CD4-positive, alpha-beta T cell treated with Interleukin-17A for 1 hour (primary cell): ENCODE measurements around the gene INSIG1.

Experiments
- DNase-seq: peaks from one replicate; pipeline ENCODE4 v3.0.0-alpha.2; 2020

INSIG1 gene

GRCh38 chr7:155267023-155267422 lies 30.7 kb upstream of the INSIG1 start:
- DNase-seq: no peak

- DNase-seq: no peak
These were observed 30.2 kb upstream of the INSIG1 start for GRCh38 chr7:155267436-155267835.

GRCh38 chr7:155268211-155268610 lies 29.5 kb upstream of the INSIG1 start:
- no peak for DNase-seq

GRCh38 chr7:155268921-155269650 lies 28.6 kb upstream of the INSIG1 start:
- no peak for DNase-seq

GRCh38 chr7:155269766-155270585 lies 27.7 kb upstream of the INSIG1 start:
- DNase-seq: no peak

- DNase-seq: no peak
These were observed 26.8 kb upstream of the INSIG1 start for GRCh38 chr7:155270861-155271260.

- no peak for DNase-seq
These were observed 22.9 kb upstream of the INSIG1 start for GRCh38 chr7:155274633-155275355.

GRCh38 chr7:155276042-155276799 lies 21.5 kb upstream of the INSIG1 start:
- no peak for DNase-seq

GRCh38 chr7:155276800-155277375 lies 20.8 kb upstream of the INSIG1 start:
- no peak for DNase-seq

- no peak for DNase-seq
These were observed 20.2 kb upstream of the INSIG1 start for GRCh38 chr7:155277385-155277994.

GRCh38 chr7:155278921-155279320 lies 18.8 kb upstream of the INSIG1 start:
- no peak for DNase-seq

- no peak for DNase-seq
These were observed 17.8 kb upstream of the INSIG1 start for GRCh38 chr7:155279787-155280445.

GRCh38 chr7:155280446-155281397 lies 17.0 kb upstream of the INSIG1 start:
- DNase-seq: no peak

- DNase-seq: no peak
These were observed 16.2 kb upstream of the INSIG1 start for GRCh38 chr7:155281398-155281969.

GRCh38 chr7:155282671-155283070 lies 15.0 kb upstream of the INSIG1 start:
- peak; percentile 18 for DNase-seq

GRCh38 chr7:155283565-155284194 lies 14.0 kb upstream of the INSIG1 start:
- no peak for DNase-seq

GRCh38 chr7:155284496-155285274 lies 13.0 kb upstream of the INSIG1 start:
- no peak for DNase-seq

GRCh38 chr7:155285423-155285822 lies 12.3 kb upstream of the INSIG1 start:
- DNase-seq: no peak

- DNase-seq: no peak
These were observed 11.8 kb upstream of the INSIG1 start for GRCh38 chr7:155285833-155286232.
